ENCODE data around the gene PCSK5. TPM values are rescaled to one million over a fixed set of nuclear protein-coding genes. Genes with fewer than 3 reads are reported as not detected.

The PCSK5 gene
- polyA plus RNA-seq, 3 donors, result 4.8 to 13.0 (median 7.1) TPM

DNA sequence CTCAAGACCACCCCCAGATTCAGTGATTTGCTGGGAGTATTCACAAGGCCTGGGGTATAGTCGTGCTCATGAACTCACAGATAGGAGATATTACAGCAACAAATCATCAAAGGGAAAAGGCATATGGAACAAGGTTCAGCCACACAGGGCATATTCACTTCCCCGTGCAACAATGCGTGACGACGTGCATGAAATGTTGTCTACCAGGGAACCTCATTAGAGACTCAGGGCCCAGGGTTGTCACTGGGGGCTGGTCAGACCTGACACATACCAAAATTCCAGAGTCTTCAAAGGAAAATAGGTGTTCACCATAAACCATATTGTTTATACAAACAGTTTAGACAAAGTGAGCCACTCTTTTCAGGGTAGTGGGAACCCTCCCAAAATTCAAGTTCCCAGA lies 291.3 kb downstream of the PCSK5 start:
- H3K9ac ChIP-seq (ENCODE audit: insufficient read depth, low read length, poor library complexity, severe bottlenecking), result no peak overlapping the region
- intact Hi-C loops (cut with micrococcal nuclease), result no loop called here
- peaks cover 51 to 56% of the 10 kb centered on the region in 2 donors for H3K36me3 Mint-ChIP-seq
- no peak overlapping the region for H2AFZ ChIP-seq (ENCODE audit: insufficient read depth, low read depth, low read length, poor library complexity, severe bottlenecking)
- peaks cover 4 to 6% of the 10 kb centered on the region in 2 donors for H3K4me1 ChIP-seq (ENCODE audit: control insufficient read depth in 1 of 2, insufficient read depth in 2 of 2, low read length in 2 of 2)
- no peak for DNase-seq
- no peaks in the 10 kb centered on the region for H3K27me3 ChIP-seq (ENCODE audit: control insufficient read depth in 2 of 2, insufficient read depth in 2 of 2, low read length in 2 of 2)
- no peak overlapping the region for H3K4me3 ChIP-seq (replicated peaks in 1 of 3; ENCODE audit: low read depth in 2 of 3, low read length in 3 of 3)
- H3K27ac Mint-ChIP-seq, result no peak overlapping the region
- no peak for TF ChIP-seq CTCF (IDR thresholded peaks at IDR 0.05)
- no peak overlapping the region for H3K4me2 ChIP-seq (replicated peaks; ENCODE audit: extremely low read depth, low read length, poor library complexity, severe bottlenecking)
- peaks cover 19 to 61% of the 10 kb centered on the region in 2 donors for H3K36me3 ChIP-seq (replicated peaks in 1 of 2; ENCODE audit: control insufficient read depth in 1 of 2, insufficient read depth in 2 of 2, low read length in 2 of 2)
- no peaks in the 10 kb centered on the region for H3K27me3 Mint-ChIP-seq (ENCODE audit: low read depth in 3 of 3)
- H3K9me3 Mint-ChIP-seq, result no peaks in the 10 kb centered on the region
- WGBS (ENCODE audit: insufficient coverage), result 100% methylated on average over 1 of the region's 5 CpGs
- H4K20me1 ChIP-seq (ENCODE audit: insufficient read depth, low read length), result no peaks in the 10 kb centered on the region
- no peak overlapping the region for H3K4me3 Mint-ChIP-seq
- H3K9me3 ChIP-seq (replicated peaks in 1 of 2; ENCODE audit: control insufficient read depth in 1 of 2, insufficient read depth in 1 of 2, low read length in 2 of 2), result no peaks in the 10 kb centered on the region
- no peaks in the 10 kb centered on the region for H3K79me2 ChIP-seq (ENCODE audit: insufficient read depth, low read length)
- H3K27ac ChIP-seq (ENCODE audit: low read depth in 1 of 2, low read length in 2 of 2), result no peak overlapping the region
- H3K4me1 Mint-ChIP-seq, result peaks cover 14% of the 10 kb centered on the region

DNA sequence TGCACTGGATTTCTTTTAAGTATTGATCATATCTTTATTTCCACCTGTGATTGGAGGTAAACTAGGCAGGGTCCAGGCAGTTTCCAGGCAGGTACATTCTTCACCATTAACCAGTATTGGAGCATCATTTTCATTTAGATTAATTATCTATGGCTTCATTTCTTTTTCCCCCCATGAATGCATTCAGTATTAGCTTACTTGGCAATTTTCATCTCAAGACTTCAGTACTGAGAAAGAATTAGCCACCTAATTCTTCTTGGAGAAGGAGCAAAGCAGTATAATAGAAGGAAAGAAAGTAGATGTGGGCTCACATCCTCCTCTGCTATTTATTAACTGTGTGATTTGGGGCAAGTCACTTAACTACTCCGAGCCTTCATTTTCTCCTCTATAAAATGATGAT lies 295.0 kb downstream of the PCSK5 start:
- H3K36me3 Mint-ChIP-seq, result peaks cover 64 to 68% of the 10 kb centered on the region in 2 donors

More for the DNA sequence above, 295.0 kb downstream of the PCSK5 start:
- H3K9me3 ChIP-seq (replicated peaks in 1 of 2; ENCODE audit: control insufficient read depth in 1 of 2, insufficient read depth in 1 of 2, low read length in 2 of 2), result no peaks in the 10 kb centered on the region
- peaks cover 4 to 6% of the 10 kb centered on the region in 2 donors for H3K4me1 ChIP-seq (ENCODE audit: control insufficient read depth in 1 of 2, insufficient read depth in 2 of 2, low read length in 2 of 2)
- peaks cover 0 to 2% (median 0%) of the 10 kb centered on the region in 7 donors for H3K9me3 Mint-ChIP-seq
- peaks cover 24 to 68% of the 10 kb centered on the region in 2 donors for H3K36me3 ChIP-seq (replicated peaks in 1 of 2; ENCODE audit: control insufficient read depth in 1 of 2, insufficient read depth in 2 of 2, low read length in 2 of 2)
- H3K27me3 Mint-ChIP-seq (ENCODE audit: low read depth in 3 of 3), result no peaks in the 10 kb centered on the region
- intact Hi-C loops (cut with micrococcal nuclease), result no loop called here
- no peak overlapping the region for H3K9ac ChIP-seq (ENCODE audit: insufficient read depth, low read length, poor library complexity, severe bottlenecking)
- no peak overlapping the region for H3K27ac ChIP-seq (ENCODE audit: low read depth in 1 of 2, low read length in 2 of 2)
- no peak overlapping the region for H2AFZ ChIP-seq (ENCODE audit: insufficient read depth, low read depth, low read length, poor library complexity, severe bottlenecking)
- DNase-seq, result no peak
- no peak overlapping the region for H3K27ac Mint-ChIP-seq
- H3K79me2 ChIP-seq (ENCODE audit: insufficient read depth, low read length), result no peaks in the 10 kb centered on the region
- H3K4me3 Mint-ChIP-seq, result no peak overlapping the region
- no peaks in the 10 kb centered on the region for H4K20me1 ChIP-seq (ENCODE audit: insufficient read depth, low read length)
- H3K4me1 Mint-ChIP-seq, result peaks cover 13% of the 10 kb centered on the region
- WGBS (ENCODE audit: insufficient coverage), result no CpG with 5 or more reads among the region's 1 CpG
- no peak overlapping the region for H3K4me3 ChIP-seq (replicated peaks in 1 of 3; ENCODE audit: low read depth in 2 of 3, low read length in 3 of 3)
- no peaks in the 10 kb centered on the region for H3K27me3 ChIP-seq (ENCODE audit: control insufficient read depth in 2 of 2, insufficient read depth in 2 of 2, low read length in 2 of 2)
- TF ChIP-seq CTCF (IDR thresholded peaks at IDR 0.05), result no peak
- H3K4me2 ChIP-seq (replicated peaks; ENCODE audit: extremely low read depth, low read length, poor library complexity, severe bottlenecking), result no peak overlapping the region
